Measurements from ENCODE around the gene MYH9. TPM values are rescaled to one million over a fixed set of nuclear protein-coding genes. Genes with fewer than 3 reads are reported as not detected.
"Not testable (repeated sequence)": the region's sequence is repeated elsewhere in the genome, so short reads cannot be mapped to it uniquely, and the experiment has no call there.

Gene MYH9
- total and polyA plus RNA-seq, 4 donors = 170 to 1,890 (median 1,068) TPM

DNA sequence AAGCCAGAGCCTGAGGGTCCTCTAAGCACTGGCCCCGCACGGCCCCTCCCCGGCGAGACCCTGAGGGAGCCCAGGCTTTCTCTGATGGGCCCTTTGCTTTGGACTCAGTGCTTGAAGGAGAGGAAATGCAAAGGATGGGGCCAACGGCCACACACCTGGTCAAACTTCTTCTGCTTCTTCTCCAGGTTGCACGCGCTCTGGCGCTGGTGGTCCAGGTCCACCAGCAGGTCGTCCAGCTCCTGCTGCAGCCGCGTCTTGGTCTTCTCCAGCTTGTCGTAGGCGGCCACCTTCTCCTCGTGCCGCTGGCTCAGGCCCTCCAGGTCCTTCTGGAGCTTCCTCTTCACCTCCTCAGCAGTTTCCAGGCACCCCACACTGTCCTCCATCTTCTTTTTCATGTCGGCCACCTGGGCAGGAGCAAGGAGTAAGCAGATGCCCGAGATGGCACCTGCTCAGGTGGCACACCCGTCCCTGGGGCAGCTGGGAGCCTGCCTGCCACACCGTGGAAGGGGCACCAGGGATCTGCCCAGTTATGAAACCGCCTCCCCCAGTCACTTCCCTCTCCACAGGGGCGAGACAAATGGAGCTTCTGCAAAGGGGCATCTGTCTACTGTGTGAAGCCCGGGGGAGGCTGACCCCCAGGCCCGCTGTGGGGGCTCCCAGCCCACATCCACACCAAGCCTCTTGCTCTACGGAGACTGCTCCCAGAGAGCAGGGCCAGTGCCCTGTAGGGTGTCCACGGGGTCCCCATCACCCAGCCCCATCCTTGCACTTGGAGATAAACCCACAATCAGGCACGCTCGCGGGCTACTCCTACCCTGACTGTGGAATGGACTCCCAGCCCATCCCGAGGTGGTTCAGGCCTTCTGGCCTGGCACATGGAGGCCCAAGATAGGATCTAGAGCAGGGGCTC is 95.7 kb downstream of the MYH9 start:
- H3K4me1 ChIP-seq (ENCODE audit: control insufficient read depth in 1 of 2, insufficient read depth in 2 of 2, low read length in 2 of 2) = no peaks in the 10 kb centered on the region
- DNase-seq (peak; percentile 41 to 74), ATAC-seq (ENCODE audit: low FRiP score) (peak; percentile 2)
- WGBS, 2 donors = 88% methylated on average over 29 of the region's 29 CpGs
- H3K27me3 ChIP-seq (ENCODE audit: control insufficient read depth in 1 of 2, insufficient read depth in 2 of 2, low read length in 1 of 2) = no peaks in the 10 kb centered on the region
- H3K36me3 ChIP-seq (ENCODE audit: control insufficient read depth in 1 of 2, insufficient read depth in 2 of 2, low read length in 1 of 2) = peaks cover 3 to 42% of the 10 kb centered on the region in 2 donors
- no peak overlapping the region for H3K4me3 ChIP-seq (ENCODE audit: low read length in 2 of 2)
- H3K9me3 ChIP-seq (ENCODE audit: control insufficient read depth, low read length) = no peaks in the 10 kb centered on the region
- no peak overlapping the region for H3K27ac ChIP-seq (ENCODE audit: low read depth in 1 of 2, low read length in 2 of 2)
- intact Hi-C loops (cut with DNase I) = no loop called here

DNA sequence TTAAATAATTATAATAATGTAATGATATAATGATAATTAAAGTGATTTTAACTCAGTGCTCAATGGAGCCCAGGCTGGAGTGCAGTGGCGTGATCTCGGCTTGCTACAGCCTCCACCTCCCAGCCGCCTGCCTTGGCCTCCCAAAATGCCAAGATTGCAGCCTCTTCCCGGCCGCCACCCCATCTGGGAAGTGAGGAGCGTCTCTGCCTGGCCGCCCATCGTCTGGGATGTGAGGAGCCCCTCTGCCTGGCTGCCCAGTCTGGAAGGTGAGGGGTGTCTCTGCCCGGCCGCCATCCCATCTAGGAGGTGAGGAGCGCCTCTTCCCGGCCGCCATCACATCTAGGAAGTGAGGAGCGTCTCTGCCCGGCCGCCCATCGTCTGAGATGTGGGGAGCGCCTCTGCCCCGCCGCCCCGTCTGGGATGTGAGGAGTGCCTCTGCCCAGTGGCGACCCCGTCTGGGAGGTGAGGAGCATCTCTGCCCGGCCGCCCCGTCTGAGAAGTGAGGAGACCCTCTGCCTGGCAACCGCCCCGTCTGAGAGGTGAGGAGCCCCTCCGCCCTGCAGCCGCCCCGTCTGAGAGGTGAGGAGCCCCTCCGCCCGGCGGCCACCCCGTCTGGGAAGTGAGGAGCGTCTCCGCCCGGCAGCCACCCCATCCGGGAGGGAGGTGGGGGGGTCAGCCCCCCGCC is 97.2 kb downstream of the MYH9 start:
- ATAC-seq (ENCODE audit: low FRiP score) = not testable (repeated sequence)
- peaks cover 3 to 42% of the 10 kb centered on the region in 2 donors for H3K36me3 ChIP-seq (ENCODE audit: control insufficient read depth in 1 of 2, insufficient read depth in 2 of 2, low read length in 1 of 2)
- peak; percentile 43 to 52 for DNase-seq

GRCh38 chr22:36289948-36290371 is 97.8 kb downstream of the MYH9 start:
- H3K36me3 ChIP-seq (ENCODE audit: control insufficient read depth in 1 of 2, insufficient read depth in 2 of 2, low read length in 1 of 2) = peaks cover 8 to 42% of the 10 kb centered on the region in 2 donors
- H3K4me1 ChIP-seq (ENCODE audit: control insufficient read depth in 1 of 2, insufficient read depth in 2 of 2, low read length in 2 of 2); H3K27me3 ChIP-seq (ENCODE audit: control insufficient read depth in 1 of 2, insufficient read depth in 2 of 2, low read length in 1 of 2); H3K27ac ChIP-seq (ENCODE audit: low read depth in 1 of 2, low read length in 2 of 2); H3K9me3 ChIP-seq (ENCODE audit: control insufficient read depth, low read length); ATAC-seq (ENCODE audit: low FRiP score); H3K4me3 ChIP-seq (ENCODE audit: low read length in 2 of 2); intact Hi-C loops (cut with DNase I): not testable (repeated sequence)
- 80 to 82% methylated on average over 11 of the region's 11 CpGs for WGBS, 2 donors
- DNase-seq = peak; percentile 12 to 25

More for the DNA sequence above, 97.2 kb downstream of the MYH9 start:
- H3K27me3 ChIP-seq (ENCODE audit: control insufficient read depth in 1 of 2, insufficient read depth in 2 of 2, low read length in 1 of 2); intact Hi-C loops (cut with DNase I); H3K4me3 ChIP-seq (ENCODE audit: low read length in 2 of 2); H3K27ac ChIP-seq (ENCODE audit: low read depth in 1 of 2, low read length in 2 of 2); H3K4me1 ChIP-seq (ENCODE audit: control insufficient read depth in 1 of 2, insufficient read depth in 2 of 2, low read length in 2 of 2); H3K9me3 ChIP-seq (ENCODE audit: control insufficient read depth, low read length): not testable (repeated sequence)
- 87 to 90% methylated on average over 13 to 29 of the region's 40 CpGs for WGBS, 2 donors

- ATAC-seq (ENCODE audit: low FRiP score) (no peak), DNase-seq (no peak)
- Histone ChIP-seq H3K4me1 (ENCODE audit: control insufficient read depth in 1 of 2, insufficient read depth in 2 of 2, low read length in 2 of 2) (no peaks in the 10 kb centered on the region), H3K27me3 (ENCODE audit: control insufficient read depth in 1 of 2, insufficient read depth in 2 of 2, low read length in 1 of 2) (no peaks in the 10 kb centered on the region), H3K27ac (ENCODE audit: low read depth in 1 of 2, low read length in 2 of 2) (no peak overlapping the region), H3K4me3 (ENCODE audit: low read length in 2 of 2) (no peak overlapping the region), H3K36me3 (ENCODE audit: control insufficient read depth in 1 of 2, insufficient read depth in 2 of 2, low read length in 1 of 2) (peaks cover 11 to 43% of the 10 kb centered on the region in 2 donors), H3K9me3 (ENCODE audit: control insufficient read depth, low read length) (no peaks in the 10 kb centered on the region)
- intact Hi-C loops (cut with DNase I) = no loop called here
- WGBS, 2 donors = 68 to 70% methylated on average over 7 of the region's 7 CpGs
Observed at GRCh38 chr22:36289406-36289870, 98.3 kb downstream of the MYH9 start.

- DNase-seq (peak; percentile 49 to 75), ATAC-seq (ENCODE audit: low FRiP score) (peak; percentile 3)
- Histone ChIP-seq H3K9me3 (ENCODE audit: control insufficient read depth, low read length) (no peaks in the 10 kb centered on the region), H3K27me3 (ENCODE audit: control insufficient read depth in 1 of 2, insufficient read depth in 2 of 2, low read length in 1 of 2) (no peaks in the 10 kb centered on the region), H3K4me1 (ENCODE audit: control insufficient read depth in 1 of 2, insufficient read depth in 2 of 2, low read length in 2 of 2) (no peaks in the 10 kb centered on the region), H3K36me3 (ENCODE audit: control insufficient read depth in 1 of 2, insufficient read depth in 2 of 2, low read length in 1 of 2) (peaks cover 11 to 42% of the 10 kb centered on the region in 2 donors), H3K27ac (ENCODE audit: low read depth in 1 of 2, low read length in 2 of 2) (no peak overlapping the region), H3K4me3 (ENCODE audit: low read length in 2 of 2) (no peak overlapping the region)
- 77 to 78% methylated on average over 33 of the region's 33 CpGs for WGBS, 2 donors
- intact Hi-C loops (cut with DNase I) = no loop called here
Observed at GRCh38 chr22:36288571-36289405, 99.0 kb downstream of the MYH9 start.

- Histone ChIP-seq H3K4me1 (ENCODE audit: control insufficient read depth in 1 of 2, insufficient read depth in 2 of 2, low read length in 2 of 2) (no peaks in the 10 kb centered on the region), H3K36me3 (ENCODE audit: control insufficient read depth in 1 of 2, insufficient read depth in 2 of 2, low read length in 1 of 2) (peaks cover 11 to 39% of the 10 kb centered on the region in 2 donors), H3K9me3 (ENCODE audit: control insufficient read depth, low read length) (no peaks in the 10 kb centered on the region), H3K27ac (ENCODE audit: low read depth in 1 of 2, low read length in 2 of 2) (no peak overlapping the region), H3K27me3 (ENCODE audit: control insufficient read depth in 1 of 2, insufficient read depth in 2 of 2, low read length in 1 of 2) (no peaks in the 10 kb centered on the region), H3K4me3 (ENCODE audit: low read length in 2 of 2) (no peak overlapping the region)
- DNase-seq (peak; percentile 41 to 67), ATAC-seq (ENCODE audit: low FRiP score) (no peak)
- intact Hi-C loops (cut with DNase I) = no loop called here
- 85 to 86% methylated on average over 20 of the region's 20 CpGs for WGBS, 2 donors
Observed at GRCh38 chr22:36287881-36288515, 99.8 kb downstream of the MYH9 start.

DNA sequence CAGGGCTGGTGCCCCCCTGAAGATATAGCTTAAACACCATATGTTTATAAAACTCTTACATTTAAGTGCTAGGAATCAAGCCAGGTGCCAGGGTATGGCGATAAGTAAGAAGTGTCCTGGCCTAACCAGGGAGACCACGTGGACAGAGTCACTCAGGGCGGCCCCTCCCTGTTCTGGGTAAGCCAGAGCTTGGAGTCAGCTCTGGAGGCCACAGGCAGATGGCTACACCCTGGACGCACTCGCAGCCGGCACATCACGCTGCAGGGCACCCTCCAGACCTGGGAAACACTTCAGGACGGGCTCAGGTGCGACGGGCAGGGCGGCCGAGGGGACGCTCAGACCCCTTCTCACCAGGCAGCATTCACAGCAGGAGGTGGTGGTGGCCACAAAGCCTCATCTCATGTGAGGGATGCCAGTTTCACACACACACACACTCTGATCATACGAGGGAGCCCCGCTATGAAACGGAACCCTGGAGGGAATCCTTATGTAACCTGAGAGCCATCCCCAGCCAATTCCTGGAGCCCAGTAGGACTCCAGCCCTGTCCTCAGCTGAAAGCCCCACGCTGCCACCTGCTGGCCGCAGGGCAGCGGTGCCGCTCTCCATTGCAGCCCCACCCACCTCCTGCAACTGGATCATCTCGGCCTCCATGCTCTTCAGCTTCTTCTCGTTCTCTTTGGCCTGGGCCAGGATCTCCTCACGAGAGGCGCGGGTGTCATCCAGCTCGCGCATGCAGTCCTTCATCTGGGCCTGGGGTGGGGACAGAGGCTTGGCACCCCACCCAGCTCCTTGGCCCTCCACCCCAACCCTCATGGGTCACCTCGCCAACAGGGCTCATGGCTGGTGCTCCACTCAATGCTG is 101.4 kb downstream of the MYH9 start:
- H3K27ac ChIP-seq (ENCODE audit: low read depth in 1 of 2, low read length in 2 of 2) = peak overlapping the region in 1 of 2 donors; percentile 33
- ATAC-seq (ENCODE audit: low FRiP score) (peak; percentile 78), DNase-seq (peak; percentile 75 to 89)
- H3K4me1 ChIP-seq (ENCODE audit: control insufficient read depth in 1 of 2, insufficient read depth in 2 of 2, low read length in 2 of 2) = no peaks in the 10 kb centered on the region
- peaks cover 11 to 38% of the 10 kb centered on the region in 2 donors for H3K36me3 ChIP-seq (ENCODE audit: control insufficient read depth in 1 of 2, insufficient read depth in 2 of 2, low read length in 1 of 2)
- no peaks in the 10 kb centered on the region for H3K9me3 ChIP-seq (ENCODE audit: control insufficient read depth, low read length)
- WGBS, 2 donors = 52 to 53% methylated on average over 28 of the region's 28 CpGs
- H3K27me3 ChIP-seq (ENCODE audit: control insufficient read depth in 1 of 2, insufficient read depth in 2 of 2, low read length in 1 of 2) = no peaks in the 10 kb centered on the region
- intact Hi-C loops (cut with DNase I) = no loop called here
- no peak overlapping the region for H3K4me3 ChIP-seq (ENCODE audit: low read length in 2 of 2)

All from aorta (tissue), 5 donors.